Memory B cell (primary cell): ENCODE results near the gene NFKB2.
A peak's percentile ranks its signal among the peaks of the same experiment; 100 is the strongest.

Experiments used
- ATAC-seq: fragments of 150-1000 bp; cut with Tn5 transposase; 2 replicates; pipeline ENCODE4 v1.10.0; 2021; ENCODE audit warnings: low read depth, mild to moderate bottlenecking, moderate library complexity
- DNase-seq, 2 donors: peaks; one replicate each; pipeline ENCODE4 v3.0.0; 2022; ENCODE audit warnings: low spot score in 2 of 2
- H3K27ac Mint-ChIP-seq: one replicate; pipeline ENCODE4 v1.8.0; 2022; ENCODE audit warnings: mild to moderate bottlenecking, moderate library complexity, mixed read lengths
- H3K27me3 Mint-ChIP-seq: one replicate; pipeline ENCODE4 v1.8.0; 2022; ENCODE audit warnings: mixed read lengths
- H3K36me3 Mint-ChIP-seq: one replicate; pipeline ENCODE4 v1.8.0; 2022; ENCODE audit warnings: mild to moderate bottlenecking, mixed read lengths
- H3K4me1 Mint-ChIP-seq: one replicate; pipeline ENCODE4 v1.8.0; 2022; ENCODE audit warnings: mixed read lengths
- H3K4me3 Mint-ChIP-seq: one replicate; pipeline ENCODE4 v1.8.0; 2022; ENCODE audit warnings: mild to moderate bottlenecking, moderate library complexity, mixed read lengths
- H3K9me3 Mint-ChIP-seq: one replicate; pipeline ENCODE4 v1.8.0; 2022; ENCODE audit warnings: mixed read lengths

The NFKB2 gene

DNA sequence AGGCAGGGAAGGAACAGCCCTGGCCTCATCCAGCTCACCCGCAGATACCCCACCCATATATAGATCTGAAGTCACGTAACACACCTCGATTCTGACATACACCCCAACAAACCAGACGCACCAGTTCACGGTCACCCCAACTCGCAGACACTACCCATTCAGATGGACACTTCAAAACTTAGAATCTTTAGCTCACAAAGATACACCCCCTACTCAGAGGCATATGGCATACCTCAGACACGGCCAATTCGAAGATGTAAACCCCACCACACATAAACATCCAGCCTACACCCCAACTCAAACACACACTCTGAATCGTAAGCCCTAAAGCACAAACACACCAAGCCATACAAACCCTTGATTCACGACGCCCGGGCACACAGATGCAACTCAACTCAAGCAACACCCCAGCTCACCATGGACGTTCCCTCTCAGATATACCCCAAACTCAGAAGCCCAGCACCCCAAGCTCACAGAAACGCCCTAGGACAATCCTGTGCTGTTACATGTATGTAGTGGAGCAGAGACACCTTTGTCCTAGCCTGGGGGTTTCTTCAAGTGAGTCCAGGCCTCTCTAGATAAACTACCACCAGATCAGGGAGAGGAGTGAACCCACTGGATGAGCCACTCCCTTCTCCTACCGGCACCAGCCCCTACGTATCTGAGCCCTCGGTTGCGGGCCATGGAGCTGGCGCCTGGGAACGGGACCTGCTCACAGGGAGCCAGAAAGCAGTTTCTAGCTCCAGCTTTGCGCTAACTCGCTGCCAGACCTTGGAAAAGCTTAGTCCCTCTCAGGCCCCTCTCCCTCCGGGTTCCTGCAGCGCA, 14.3 kb downstream of the NFKB2 start:
- Mint-ChIP-seq H3K36me3 (no peaks in the 10 kb centered on the region), H3K4me1 (peaks cover 28% of the 10 kb centered on the region), H3K27ac (peak overlapping the region; percentile 37), H3K4me3 (peak overlapping the region; percentile 66), H3K9me3 (no peaks in the 10 kb centered on the region), H3K27me3 (peaks cover 29% of the 10 kb centered on the region)
- no peak for ATAC-seq
- peak in 1 of 2 donors; percentile 17 for DNase-seq

DNA sequence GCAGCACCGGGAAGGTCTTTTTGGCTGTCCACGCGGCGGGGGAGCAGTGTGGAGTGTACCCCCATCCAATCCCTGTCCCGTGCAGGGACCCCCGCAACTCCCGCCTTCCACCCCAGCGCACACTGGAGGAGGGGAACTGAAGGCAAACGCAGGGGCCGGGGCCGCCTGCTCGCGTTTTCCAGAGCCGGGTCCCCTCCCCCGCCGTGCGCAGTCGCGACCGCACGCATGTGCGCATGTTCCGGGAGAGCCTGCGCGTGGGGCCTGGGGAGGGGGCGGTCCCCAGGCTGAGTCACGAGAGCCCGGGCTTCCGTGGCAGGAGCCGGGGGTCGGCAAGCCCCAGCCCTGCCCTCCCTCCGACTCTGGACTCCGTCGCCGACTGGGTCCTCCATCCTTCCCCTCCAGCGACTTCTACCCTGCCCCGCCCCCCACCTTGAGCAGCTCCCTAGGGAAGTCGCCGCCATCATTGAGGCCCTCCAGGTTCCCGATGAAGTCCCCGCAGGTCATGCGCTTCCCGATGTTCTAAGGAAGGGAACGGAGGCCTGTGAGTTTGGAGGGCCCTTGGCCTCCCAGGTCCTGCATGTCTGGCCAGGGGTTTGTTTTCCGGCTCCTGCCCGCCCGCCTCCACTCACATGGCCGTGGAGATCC, 15.0 kb downstream of the NFKB2 start:
- ATAC-seq (no peak), DNase-seq (peak in 1 of 2 donors; percentile 13)
- H3K27ac Mint-ChIP-seq = no peak overlapping the region
- peaks cover 29% of the 10 kb centered on the region for H3K27me3 Mint-ChIP-seq
- peak overlapping the region; percentile 66 for H3K4me3 Mint-ChIP-seq
- H3K36me3 Mint-ChIP-seq = no peaks in the 10 kb centered on the region
- H3K4me1 Mint-ChIP-seq = peaks cover 28% of the 10 kb centered on the region
- no peaks in the 10 kb centered on the region for H3K9me3 Mint-ChIP-seq

DNA sequence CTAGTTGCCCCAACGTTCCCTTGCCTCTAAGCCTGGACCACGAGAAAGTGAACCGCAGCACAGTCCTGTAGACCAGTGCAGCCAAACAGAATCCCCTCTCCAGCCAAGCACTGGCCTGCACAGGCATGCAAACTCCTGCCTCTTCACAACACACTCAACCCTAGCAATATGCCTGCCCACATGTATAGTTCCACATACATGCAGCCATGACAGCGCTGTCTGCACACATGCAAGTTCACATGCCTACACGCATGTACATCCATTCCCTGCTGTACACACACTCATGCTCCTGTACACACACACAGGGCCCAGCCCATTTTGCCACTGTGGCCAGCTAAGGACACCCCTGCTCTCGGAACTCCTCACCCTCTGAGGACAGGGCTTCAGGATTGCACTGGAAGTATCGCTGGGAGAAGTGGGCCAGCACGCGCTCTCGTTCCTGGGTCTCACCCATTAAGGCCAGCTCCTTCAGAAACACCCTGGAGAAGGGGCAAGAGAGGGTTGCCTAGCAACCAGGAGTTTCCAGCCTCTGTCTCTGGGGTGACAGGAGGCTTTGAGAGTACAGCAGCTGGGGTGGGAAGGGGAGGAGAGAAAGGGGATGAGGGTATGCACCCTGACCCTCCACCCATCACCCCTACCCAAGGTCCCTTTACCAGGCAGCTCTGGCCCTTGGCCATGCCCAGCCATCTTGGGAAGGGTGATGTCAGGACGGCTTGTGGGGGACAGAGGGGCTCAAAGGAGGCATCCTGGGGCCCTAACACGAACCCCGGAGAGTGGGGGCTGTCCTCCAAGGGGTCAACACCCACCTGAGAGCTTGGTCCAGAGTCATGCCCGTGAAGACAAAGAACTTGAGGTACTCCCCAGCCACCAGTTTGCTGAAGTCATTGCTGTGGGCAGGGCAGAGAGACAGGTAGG, 16.1 kb downstream of the NFKB2 start:
- Mint-ChIP-seq H3K27ac (no peak overlapping the region), H3K27me3 (peaks cover 35% of the 10 kb centered on the region), H3K4me1 (peaks cover 28% of the 10 kb centered on the region), H3K36me3 (peaks cover 2% of the 10 kb centered on the region), H3K9me3 (no peaks in the 10 kb centered on the region), H3K4me3 (peak overlapping the region; percentile 18)
- ATAC-seq (no peak), DNase-seq (peak in 1 of 2 donors; percentile 11)

DNA sequence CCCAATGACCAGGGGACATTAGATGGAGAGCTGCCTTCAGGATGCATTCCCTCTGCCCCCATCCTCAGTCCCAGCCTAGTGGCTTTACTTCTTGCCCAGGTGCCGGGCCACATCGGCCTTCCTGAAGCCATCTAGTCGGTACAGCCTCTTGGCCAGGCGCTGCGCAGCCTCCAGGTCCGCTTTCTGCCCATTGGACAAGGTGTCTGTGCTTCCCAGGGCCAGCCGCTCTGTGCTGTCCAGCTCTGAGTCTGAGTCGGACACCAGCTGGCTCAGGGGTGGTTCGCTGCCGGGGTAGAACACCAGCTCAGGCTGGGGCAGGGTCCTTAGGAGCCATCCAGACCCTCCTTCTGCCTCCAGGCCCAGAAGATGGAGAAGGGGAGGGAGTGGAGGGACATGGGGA, 16.8 kb downstream of the NFKB2 start:
- H3K9me3 Mint-ChIP-seq = no peaks in the 10 kb centered on the region
- H3K27me3 Mint-ChIP-seq = peaks cover 37% of the 10 kb centered on the region
- no peak overlapping the region for H3K4me3 Mint-ChIP-seq
- peaks cover 28% of the 10 kb centered on the region for H3K4me1 Mint-ChIP-seq
- H3K36me3 Mint-ChIP-seq = peaks cover 2% of the 10 kb centered on the region
- no peak for DNase-seq
- no peak for ATAC-seq
- no peak overlapping the region for H3K27ac Mint-ChIP-seq

DNA sequence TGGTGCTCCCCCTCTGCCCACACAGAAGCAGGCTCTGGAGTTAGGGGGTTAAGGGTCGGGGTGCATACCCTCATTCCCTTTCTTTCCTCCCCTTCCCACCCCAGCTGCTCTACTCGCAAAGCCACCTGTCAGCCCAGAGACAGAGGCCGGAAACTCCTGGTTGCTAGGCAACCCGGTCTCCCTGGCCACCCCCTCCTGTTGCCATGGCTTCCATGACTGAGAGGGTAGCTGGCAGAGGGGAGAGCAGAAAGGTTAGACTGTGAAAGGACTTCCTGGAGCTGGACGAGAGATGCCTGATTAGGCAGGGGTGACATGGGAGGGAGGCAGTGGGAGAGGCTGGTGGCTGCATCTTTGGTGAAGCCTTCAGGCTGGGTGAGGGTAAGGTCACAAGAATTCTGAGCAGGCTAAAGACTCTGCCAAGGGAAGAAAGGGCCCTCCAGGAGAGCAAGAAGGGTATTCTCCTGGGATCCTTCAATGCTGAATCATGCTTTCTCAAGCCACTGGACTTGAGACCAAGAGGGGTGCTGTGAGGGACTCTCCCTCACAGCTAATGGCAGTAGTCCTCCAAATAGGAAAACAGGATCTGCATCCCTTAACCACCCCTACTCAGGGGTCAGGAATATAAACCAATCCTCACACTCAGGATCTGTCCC, 17.7 kb downstream of the NFKB2 start:
- H3K9me3 Mint-ChIP-seq = no peaks in the 10 kb centered on the region

DNA sequence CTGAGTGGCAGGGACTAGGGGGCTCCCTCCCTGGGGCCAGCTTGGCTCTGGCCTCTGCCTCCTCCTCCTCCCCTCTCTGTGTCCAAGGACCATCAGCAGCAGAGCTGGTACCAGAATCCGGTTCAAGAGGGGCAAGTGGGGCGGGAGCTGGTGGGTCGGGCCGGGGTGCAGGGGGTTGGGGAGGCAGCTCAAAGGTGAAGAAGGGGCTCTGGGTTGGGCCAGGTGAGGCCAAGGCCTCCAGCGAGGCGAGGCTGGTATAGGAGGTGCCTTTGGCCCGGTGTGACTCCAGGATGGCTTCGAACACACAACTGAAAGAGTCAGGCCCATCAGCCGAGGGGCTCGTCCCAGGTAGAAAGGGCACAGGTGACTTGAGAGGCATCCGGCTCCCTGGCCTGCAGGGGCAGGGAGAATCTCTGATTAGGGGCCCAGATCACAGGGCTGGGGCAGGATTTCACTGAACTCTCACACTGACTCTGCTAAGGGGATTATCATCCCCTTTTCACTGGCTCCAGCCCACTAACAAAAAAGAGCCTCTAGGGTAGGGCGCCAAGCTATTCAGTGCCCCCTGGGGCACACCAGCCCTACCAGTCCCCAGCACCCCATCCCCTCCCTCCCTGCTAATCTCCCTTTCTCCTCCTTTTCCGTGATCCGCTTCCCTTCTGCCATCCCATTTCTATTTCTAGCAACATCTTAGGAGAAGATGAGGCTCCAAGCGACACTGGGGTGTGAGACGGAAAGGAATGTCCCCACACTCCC, 18.5 kb downstream of the NFKB2 start:
- H3K9me3 Mint-ChIP-seq = no peaks in the 10 kb centered on the region
- H3K27me3 Mint-ChIP-seq = peaks cover 42% of the 10 kb centered on the region
- ATAC-seq (no peak), DNase-seq (no peak)
- no peak overlapping the region for H3K27ac Mint-ChIP-seq
- peaks cover 28% of the 10 kb centered on the region for H3K4me1 Mint-ChIP-seq
- peaks cover 2% of the 10 kb centered on the region for H3K36me3 Mint-ChIP-seq
- H3K4me3 Mint-ChIP-seq = no peak overlapping the region

More for the DNA sequence above, 17.7 kb downstream of the NFKB2 start:
- Mint-ChIP-seq H3K27me3 (peaks cover 42% of the 10 kb centered on the region), H3K4me3 (no peak overlapping the region), H3K4me1 (peaks cover 30% of the 10 kb centered on the region), H3K27ac (no peak overlapping the region), H3K36me3 (peaks cover 2% of the 10 kb centered on the region)
- DNase-seq (peak in 1 of 2 donors; percentile 12), ATAC-seq (peak; percentile 40)

DNA sequence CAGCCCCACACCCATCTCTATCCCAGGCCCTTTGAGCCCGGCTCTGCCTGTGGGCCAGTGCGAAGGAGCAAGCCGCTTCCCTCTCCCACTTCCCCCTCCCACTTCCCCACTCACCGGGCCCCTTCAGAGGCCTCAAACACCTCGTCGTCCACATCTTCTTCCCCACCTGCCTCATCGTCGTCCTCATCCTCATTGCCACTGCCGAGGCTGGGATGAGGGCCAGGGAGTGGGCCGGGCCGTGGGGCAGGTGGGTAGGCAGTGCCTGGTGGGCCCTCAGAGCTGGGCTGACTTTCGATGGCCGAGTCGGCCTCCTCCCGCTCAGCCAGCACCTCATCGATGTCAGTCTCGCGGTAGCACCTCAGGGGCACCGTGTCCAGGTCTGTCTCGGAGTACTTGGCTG, 19.2 kb downstream of the NFKB2 start:
- DNase-seq (no peak), ATAC-seq (no peak)
- no peaks in the 10 kb centered on the region for H3K9me3 Mint-ChIP-seq
- peaks cover 27% of the 10 kb centered on the region for H3K4me1 Mint-ChIP-seq
- H3K27ac Mint-ChIP-seq = no peak overlapping the region
- peaks cover 40% of the 10 kb centered on the region for H3K27me3 Mint-ChIP-seq
- peaks cover 2% of the 10 kb centered on the region for H3K36me3 Mint-ChIP-seq
- no peak overlapping the region for H3K4me3 Mint-ChIP-seq

DNA sequence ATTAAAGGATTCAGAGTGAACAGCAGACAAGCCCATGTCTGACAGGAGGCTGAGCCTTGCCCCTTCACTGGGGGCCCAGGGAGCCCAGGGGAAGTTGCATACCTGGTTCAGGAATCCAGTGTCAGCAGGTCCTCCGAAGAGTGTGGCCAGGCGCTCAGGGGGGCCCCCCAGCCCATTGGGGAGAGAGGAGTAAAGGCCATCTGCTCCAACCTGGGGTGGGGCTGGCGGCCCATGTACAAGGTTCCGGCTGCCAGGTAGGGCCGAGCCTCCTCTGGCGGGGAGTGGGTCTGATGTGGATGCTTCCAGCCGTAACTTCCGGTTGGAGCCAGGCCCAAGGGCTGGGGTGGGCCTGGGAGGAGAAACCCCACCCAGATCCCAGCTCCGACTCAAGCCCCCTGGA, 20.8 kb downstream of the NFKB2 start:
- no peak for DNase-seq
- peaks cover 19% of the 10 kb centered on the region for H3K4me1 Mint-ChIP-seq

DNA sequence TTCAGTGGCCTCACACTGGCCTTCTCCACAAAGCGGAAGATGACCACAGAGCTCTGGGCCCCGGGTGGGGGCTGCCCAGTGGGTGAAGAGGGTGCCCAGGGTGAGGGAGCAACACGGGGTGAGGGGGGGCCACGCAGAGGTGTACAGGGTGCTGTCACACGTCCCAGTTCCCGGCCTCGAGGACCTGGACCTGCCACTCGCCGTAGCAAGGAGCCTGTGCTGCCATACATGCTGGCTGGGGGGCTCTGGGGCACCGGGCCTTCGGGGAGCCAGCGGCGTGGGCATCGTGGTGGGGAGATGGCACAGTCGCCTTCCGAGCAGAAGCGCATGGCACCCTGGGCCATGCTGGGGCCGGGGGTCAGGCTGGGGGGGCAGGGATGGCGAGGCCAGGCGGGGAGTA, 21.2 kb downstream of the NFKB2 start:
- Mint-ChIP-seq H3K9me3 (no peaks in the 10 kb centered on the region), H3K4me3 (no peak overlapping the region), H3K27me3 (peaks cover 30% of the 10 kb centered on the region), H3K36me3 (peaks cover 2% of the 10 kb centered on the region), H3K27ac (no peak overlapping the region), H3K4me1 (peaks cover 16% of the 10 kb centered on the region)
- DNase-seq (no peak), ATAC-seq (no peak)

More for the DNA sequence above, 20.8 kb downstream of the NFKB2 start:
- ATAC-seq = no peak
- Mint-ChIP-seq H3K36me3 (peaks cover 2% of the 10 kb centered on the region), H3K9me3 (no peaks in the 10 kb centered on the region), H3K27me3 (peaks cover 34% of the 10 kb centered on the region), H3K4me3 (no peak overlapping the region), H3K27ac (no peak overlapping the region)

DNA sequence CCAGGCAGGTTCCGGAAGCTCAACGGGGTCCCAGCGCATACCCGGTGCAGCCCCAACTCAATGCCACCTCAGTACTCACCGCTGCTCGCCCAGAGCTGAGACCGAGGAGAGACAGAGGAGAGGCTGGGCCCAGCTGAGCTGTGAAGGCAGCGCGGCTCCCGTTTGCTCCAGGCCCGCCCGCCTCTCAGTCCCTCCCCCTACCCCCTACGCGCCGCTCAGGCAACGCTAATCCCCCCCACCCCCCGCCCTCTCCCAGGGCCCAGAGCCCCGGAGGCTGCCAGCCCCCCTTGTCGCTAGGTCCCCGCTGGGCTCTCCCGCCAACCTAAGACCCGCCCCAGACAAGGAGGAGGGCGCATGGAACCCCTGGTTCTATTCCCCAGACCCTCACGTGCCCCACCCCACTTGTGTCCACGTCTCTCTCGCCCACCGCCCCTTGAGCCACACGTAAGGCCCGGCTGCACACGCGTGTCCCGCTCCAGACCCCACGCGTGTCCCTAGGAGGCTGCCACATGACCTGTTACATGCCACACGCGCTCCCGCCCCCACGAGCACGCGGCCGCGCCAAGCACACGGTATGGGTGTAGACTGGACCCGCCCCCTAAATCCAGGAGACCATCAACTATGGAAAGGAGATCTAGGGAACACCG, 23.2 kb downstream of the NFKB2 start, which contains the start of gene PSD:
Gene PSD (minus strand): TSS at position 164 of the 647 bp plus-strand sequence. CDS start 1,747 bp downstream, outside the sequence.
- Mint-ChIP-seq H3K4me1 (peaks cover 16% of the 10 kb centered on the region), H3K36me3 (peaks cover 3% of the 10 kb centered on the region), H3K27me3 (peaks cover 27% of the 10 kb centered on the region), H3K27ac (no peak within 1 kb of the TSS), H3K9me3 (no peaks in the 10 kb centered on the region), H3K4me3 (peak within 1 kb of the TSS; percentile 97)
- ATAC-seq (no peak), DNase-seq (no peak)

DNA sequence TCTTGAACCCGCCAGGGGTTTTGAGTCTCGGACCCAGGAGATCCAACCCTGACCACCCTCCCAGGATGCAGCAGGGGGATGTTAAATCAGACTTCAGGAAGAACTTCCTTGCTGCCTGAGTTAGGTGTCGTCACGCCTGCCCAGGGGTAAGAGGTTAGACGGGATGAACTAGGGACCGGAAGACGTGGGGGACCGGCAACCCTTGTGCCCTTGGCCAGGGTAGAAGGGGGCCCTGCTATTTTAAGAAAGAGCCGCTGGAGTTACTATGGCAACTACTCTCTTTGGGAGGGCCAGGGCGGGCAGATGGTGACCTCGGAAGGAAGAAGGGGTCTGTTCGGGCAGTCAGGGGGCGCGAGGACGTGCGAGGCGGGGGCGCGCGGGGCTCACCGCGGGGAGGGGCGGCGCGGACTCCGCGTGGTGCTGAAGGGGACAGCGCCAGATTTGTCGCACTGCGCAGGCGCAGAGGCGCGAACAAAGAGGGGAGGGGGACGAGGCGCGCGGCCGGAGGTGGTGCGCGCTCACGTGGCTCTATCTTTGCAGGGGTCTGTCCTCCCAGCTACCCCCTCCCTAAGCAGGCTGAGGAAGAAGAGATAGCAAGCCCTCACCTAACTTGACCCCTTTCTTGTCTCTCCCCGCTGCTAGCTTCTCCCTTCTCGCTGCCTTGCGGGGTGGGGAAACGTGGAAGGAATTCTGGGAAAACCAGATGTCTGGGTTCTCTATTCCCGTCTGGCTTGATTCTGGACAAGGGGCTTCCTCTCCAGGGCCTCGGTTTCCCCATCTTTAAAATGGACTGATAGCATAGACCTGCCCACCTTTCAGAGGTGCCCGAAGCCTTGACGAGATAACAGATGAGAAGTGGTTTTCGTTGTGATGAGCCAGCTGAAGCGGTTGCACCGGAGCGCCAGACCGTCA, 24.0 kb downstream of the NFKB2 start:
- Mint-ChIP-seq H3K4me1 (peaks cover 16% of the 10 kb centered on the region), H3K36me3 (peaks cover 3% of the 10 kb centered on the region), H3K27me3 (peaks cover 23% of the 10 kb centered on the region), H3K9me3 (no peaks in the 10 kb centered on the region), H3K4me3 (peak overlapping the region; percentile 97), H3K27ac (no peak overlapping the region)
- DNase-seq (peak; percentile 67 to 73), ATAC-seq (no peak)
